ENCODE data around the gene COLGALT1.

Gene COLGALT1

GRCh38 chr19:17526922-17527321 lies 28.5 kb upstream of the COLGALT1 start:
- no peak overlapping the region for H3K4me3 ChIP-seq
- TF ChIP-seq CTCF (IDR thresholded peaks at IDR 0.05) = no peak
- no peak overlapping the region for H3K27ac ChIP-seq
- no peak for DNase-seq (ENCODE audit: low spot score)

GRCh38 chr19:17527326-17527725 lies 28.1 kb upstream of the COLGALT1 start:
- Histone ChIP-seq H3K4me3 (no peak overlapping the region), H3K27ac (no peak overlapping the region)
- no peak for TF ChIP-seq CTCF (IDR thresholded peaks at IDR 0.05)
- DNase-seq (ENCODE audit: low spot score) = no peak

GRCh38 chr19:17528610-17529009 lies 26.8 kb upstream of the COLGALT1 start:
- no peak for TF ChIP-seq CTCF (IDR thresholded peaks at IDR 0.05)
- Histone ChIP-seq H3K27ac (no peak overlapping the region), H3K4me3 (no peak overlapping the region)
- DNase-seq (ENCODE audit: low spot score) = no peak

DNA sequence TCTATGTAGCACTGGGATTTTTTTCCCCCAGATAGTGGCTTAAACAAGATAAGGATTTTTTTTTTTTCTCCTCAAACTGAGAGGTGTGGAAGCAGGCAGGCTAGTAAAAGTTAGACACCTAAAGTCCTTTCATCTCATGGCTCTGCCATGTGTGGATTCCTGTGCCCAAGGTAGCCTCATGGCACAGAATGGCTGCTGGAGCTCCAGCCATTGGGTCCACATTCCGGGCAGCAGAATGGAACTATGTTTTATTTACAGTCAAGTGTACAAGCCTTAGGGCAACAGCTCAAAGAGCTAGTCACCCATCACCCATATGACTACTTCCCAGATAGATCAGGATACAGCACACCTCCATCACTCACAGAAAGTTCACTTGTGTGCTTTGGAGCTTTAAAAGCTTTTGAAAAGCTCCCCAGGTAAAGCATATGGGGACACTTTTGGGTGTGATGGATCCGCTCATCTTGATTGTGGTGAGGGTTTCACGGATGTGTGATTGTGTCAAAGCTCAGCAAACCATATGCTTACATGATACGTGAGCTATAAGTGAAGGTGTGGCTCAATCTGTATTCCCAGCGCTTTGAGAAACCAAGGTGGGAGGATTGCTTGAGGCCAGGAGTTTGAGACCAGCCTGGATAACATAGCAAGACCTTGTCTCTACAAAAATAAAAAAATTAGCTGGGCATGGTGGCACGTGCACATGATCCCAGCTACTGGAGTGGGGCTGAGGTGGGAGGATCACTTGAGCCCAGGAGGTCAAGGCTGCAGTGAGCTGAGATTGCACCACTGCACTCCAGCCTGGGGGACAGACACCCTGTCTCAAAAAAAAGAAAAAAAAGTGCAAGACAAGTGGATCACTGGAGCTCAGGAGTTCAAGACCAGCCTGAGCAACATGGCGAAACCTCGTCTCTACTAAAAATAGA lies 25.9 kb upstream of the COLGALT1 start:
- TF ChIP-seq CTCF (IDR thresholded peaks at IDR 0.05) = no peak
- DNase-seq (ENCODE audit: low spot score) = no peak

DNA sequence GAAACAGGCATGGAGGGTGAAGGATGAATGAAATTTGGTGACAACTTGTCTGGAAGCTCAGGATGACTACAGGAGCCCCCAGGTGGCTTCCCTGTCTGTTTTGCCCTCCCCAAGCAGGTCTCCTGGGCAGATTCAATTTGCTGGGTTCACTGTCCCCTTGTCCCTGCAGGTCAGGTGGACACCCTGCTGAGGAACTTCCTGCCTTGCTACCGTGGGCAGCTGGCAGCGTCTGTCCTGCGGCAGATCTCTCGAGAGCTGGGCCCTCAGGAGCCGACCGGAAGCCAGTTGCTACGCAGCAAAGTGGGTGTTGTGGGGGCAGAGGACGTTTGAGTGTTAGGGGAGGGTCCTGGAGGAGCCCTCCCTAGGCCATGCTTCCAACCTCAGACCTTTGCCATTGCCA lies 24.9 kb upstream of the COLGALT1 start:
- Histone ChIP-seq H3K4me3 (no peak overlapping the region), H3K27ac (no peak overlapping the region)
- no peak for TF ChIP-seq CTCF (IDR thresholded peaks at IDR 0.05)
- no peak for DNase-seq (ENCODE audit: low spot score)

More for the DNA sequence above, 25.9 kb upstream of the COLGALT1 start:
- H3K4me3 ChIP-seq = no peak overlapping the region
- H3K27ac ChIP-seq = no peak overlapping the region

GRCh38 chr19:17532116-17532515 lies 23.3 kb upstream of the COLGALT1 start:
- Histone ChIP-seq H3K4me3 (no peak overlapping the region), H3K27ac (no peak overlapping the region)
- TF ChIP-seq CTCF (IDR thresholded peaks at IDR 0.05) = no peak
- no peak for DNase-seq (ENCODE audit: low spot score)

- no peak overlapping the region for H3K27ac ChIP-seq
These were observed 22.9 kb upstream of the COLGALT1 start for GRCh38 chr19:17532557-17532956.

More at GRCh38 chr19:17532557-17532956, 22.9 kb upstream of the COLGALT1 start:
- DNase-seq (ENCODE audit: low spot score) = no peak
- no peak for TF ChIP-seq CTCF (IDR thresholded peaks at IDR 0.05)
- no peak overlapping the region for H3K4me3 ChIP-seq
